SJCRH30 (cell line): ENCODE data around the gene ANK3. TPM values are rescaled to one million over a fixed set of nuclear protein-coding genes. Genes with fewer than 3 reads are reported as not detected.

Experiments used
- DNase-seq, 2 experiments: peaks; one replicate each; pipeline ENCODE4 v3.0.0-alpha.2; 2015 to 2020
- H3K27ac ChIP-seq: fragments of 250-450 bp; sonication (Bioruptor Pico); 2 replicates; pipeline ENCODE4 v1.5.1; 2020; ENCODE audit warnings: mild to moderate bottlenecking, moderate library complexity
- H3K27me3 ChIP-seq: fragments of 250-450 bp; sonication (Bioruptor Pico); 2 replicates; pipeline ENCODE4 v1.5.1; 2020; ENCODE audit warnings: mild to moderate bottlenecking, moderate library complexity
- H3K36me3 ChIP-seq: fragments of 250-450 bp; sonication (Bioruptor Pico); 2 replicates; pipeline ENCODE4 v1.5.1; 2020; ENCODE audit warnings: mild to moderate bottlenecking, moderate library complexity
- H3K4me1 ChIP-seq: fragments of 250-450 bp; sonication (Bioruptor Pico); 2 replicates; pipeline ENCODE4 v1.5.1; 2020; ENCODE audit warnings: mild to moderate bottlenecking, moderate library complexity
- H3K4me3 ChIP-seq: fragments of 250-450 bp; sonication (Bioruptor Pico); 2 replicates; pipeline ENCODE4 v1.5.1; 2020; ENCODE audit warnings: mild to moderate bottlenecking, moderate library complexity
- H3K9me3 ChIP-seq: fragments of 250-450 bp; sonication (Bioruptor Pico); replicated peaks from 2 replicates; pipeline ENCODE4 v1.5.1; 2020; ENCODE audit warnings: mild to moderate bottlenecking, moderate library complexity
- total RNA-seq: library from RNA; depleted of rRNA; stranded (reverse); fragments of >200 nt; shearing (Covaris generic); gene quantifications from 2 replicates; pipeline ENCODE4 v1.2.3, GENCODE V29; 2014

ANK3 gene
- total RNA-seq, 1 experiment from 2014 or later: 2.5 TPM

GRCh38 chr10:60334991-60335390, 54.7 kb downstream of the ANK3 start:
- DNase-seq: no peak
- Histone ChIP-seq H3K27ac (no peak overlapping the region), H3K4me1 (no peaks in the 10 kb centered on the region), H3K36me3 (no peaks in the 10 kb centered on the region), H3K9me3 (no peaks in the 10 kb centered on the region), H3K4me3 (no peak overlapping the region), H3K27me3 (no peaks in the 10 kb centered on the region)

GRCh38 chr10:60332371-60332770, 57.3 kb downstream of the ANK3 start:
- Histone ChIP-seq H3K4me3 (no peak overlapping the region), H3K9me3 (no peaks in the 10 kb centered on the region), H3K4me1 (no peaks in the 10 kb centered on the region), H3K27me3 (no peaks in the 10 kb centered on the region), H3K36me3 (no peaks in the 10 kb centered on the region), H3K27ac (no peak overlapping the region)
- DNase-seq: no peak

GRCh38 chr10:60331886-60332285, 57.8 kb downstream of the ANK3 start:
- H3K27ac ChIP-seq: no peak overlapping the region
- no peak overlapping the region for H3K4me3 ChIP-seq
- no peaks in the 10 kb centered on the region for H3K9me3 ChIP-seq

GRCh38 chr10:60323162-60323561, 66.5 kb downstream of the ANK3 start:
- no peaks in the 10 kb centered on the region for H3K27me3 ChIP-seq
- no peaks in the 10 kb centered on the region for H3K9me3 ChIP-seq
- no peak overlapping the region for H3K27ac ChIP-seq
- no peak overlapping the region for H3K4me3 ChIP-seq
- H3K36me3 ChIP-seq: no peaks in the 10 kb centered on the region
- no peak for DNase-seq
- H3K4me1 ChIP-seq: no peaks in the 10 kb centered on the region

More at GRCh38 chr10:60331886-60332285, 57.8 kb downstream of the ANK3 start:
- DNase-seq: no peak
- H3K36me3 ChIP-seq: no peaks in the 10 kb centered on the region
- no peaks in the 10 kb centered on the region for H3K27me3 ChIP-seq
- no peaks in the 10 kb centered on the region for H3K4me1 ChIP-seq

- H3K27me3 ChIP-seq: no peaks in the 10 kb centered on the region
- H3K36me3 ChIP-seq: no peaks in the 10 kb centered on the region
- no peak overlapping the region for H3K27ac ChIP-seq
- H3K9me3 ChIP-seq: no peaks in the 10 kb centered on the region
- H3K4me3 ChIP-seq: no peak overlapping the region
- DNase-seq: no peak
- no peaks in the 10 kb centered on the region for H3K4me1 ChIP-seq
Measured at GRCh38 chr10:60320666-60321065, 69.0 kb downstream of the ANK3 start.

GRCh38 chr10:60316029-60316428, 73.6 kb downstream of the ANK3 start:
- no peaks in the 10 kb centered on the region for H3K36me3 ChIP-seq
- H3K4me1 ChIP-seq: peaks cover 6% of the 10 kb centered on the region; the same call in 1 of the 2 replicates
- H3K9me3 ChIP-seq: no peaks in the 10 kb centered on the region
- DNase-seq: no peak
- no peak overlapping the region for H3K27ac ChIP-seq
- H3K4me3 ChIP-seq: no peak overlapping the region
- H3K27me3 ChIP-seq: no peaks in the 10 kb centered on the region

GRCh38 chr10:60315311-60315710, 74.4 kb downstream of the ANK3 start:
- no peak for DNase-seq
- Histone ChIP-seq H3K4me3 (no peak overlapping the region), H3K4me1 (peaks cover 6% of the 10 kb centered on the region; the same call in 1 of the 2 replicates), H3K27me3 (no peaks in the 10 kb centered on the region), H3K36me3 (no peaks in the 10 kb centered on the region), H3K9me3 (no peaks in the 10 kb centered on the region), H3K27ac (no peak overlapping the region)

GRCh38 chr10:60314069-60314940, 75.4 kb downstream of the ANK3 start:
- peak in 1 of 2 experiments; percentile 22 for DNase-seq
- Histone ChIP-seq H3K27ac (no peak overlapping the region), H3K9me3 (no peaks in the 10 kb centered on the region), H3K4me3 (no peak overlapping the region), H3K4me1 (peaks cover 6% of the 10 kb centered on the region; the same call in 1 of the 2 replicates), H3K36me3 (no peaks in the 10 kb centered on the region), H3K27me3 (no peaks in the 10 kb centered on the region)

GRCh38 chr10:60313589-60313952, 76.1 kb downstream of the ANK3 start:
- Histone ChIP-seq H3K9me3 (no peaks in the 10 kb centered on the region), H3K36me3 (no peaks in the 10 kb centered on the region), H3K4me3 (no peak overlapping the region), H3K27ac (no peak overlapping the region), H3K27me3 (no peaks in the 10 kb centered on the region), H3K4me1 (peaks cover 6% of the 10 kb centered on the region; the same call in 1 of the 2 replicates)
- DNase-seq: no peak

GRCh38 chr10:60312818-60313588, 76.7 kb downstream of the ANK3 start:
- no peaks in the 10 kb centered on the region for H3K36me3 ChIP-seq
- DNase-seq: no peak
- H3K27ac ChIP-seq: no peak overlapping the region
- no peaks in the 10 kb centered on the region for H3K9me3 ChIP-seq
- peaks cover 6% of the 10 kb centered on the region; the same call in 1 of the 2 replicates for H3K4me1 ChIP-seq
- no peak overlapping the region for H3K4me3 ChIP-seq
- no peaks in the 10 kb centered on the region for H3K27me3 ChIP-seq

- no peak overlapping the region for H3K27ac ChIP-seq
- H3K4me3 ChIP-seq: no peak overlapping the region
- H3K4me1 ChIP-seq: peaks cover 6% of the 10 kb centered on the region; the same call in 1 of the 2 replicates
- no peaks in the 10 kb centered on the region for H3K27me3 ChIP-seq
- no peaks in the 10 kb centered on the region for H3K9me3 ChIP-seq
- H3K36me3 ChIP-seq: no peaks in the 10 kb centered on the region
- no peak for DNase-seq
Measured at GRCh38 chr10:60311821-60312220, 77.9 kb downstream of the ANK3 start.

- Histone ChIP-seq H3K27me3 (no peaks in the 10 kb centered on the region), H3K27ac (no peak overlapping the region), H3K9me3 (no peaks in the 10 kb centered on the region), H3K4me1 (peaks cover 6% of the 10 kb centered on the region; the same call in 1 of the 2 replicates), H3K36me3 (no peaks in the 10 kb centered on the region), H3K4me3 (no peak overlapping the region)
- no peak for DNase-seq
Measured at GRCh38 chr10:60310740-60311139, 78.9 kb downstream of the ANK3 start.

- Histone ChIP-seq H3K27ac (no peak overlapping the region), H3K9me3 (no peaks in the 10 kb centered on the region)
Measured at GRCh38 chr10:60309891-60310290, 79.8 kb downstream of the ANK3 start.

GRCh38 chr10:60309371-60309770, 80.3 kb downstream of the ANK3 start:
- no peak overlapping the region for H3K27ac ChIP-seq
- peaks cover 4% of the 10 kb centered on the region; the same call in 1 of the 2 replicates for H3K4me1 ChIP-seq
- no peaks in the 10 kb centered on the region for H3K36me3 ChIP-seq
- no peaks in the 10 kb centered on the region for H3K9me3 ChIP-seq
- H3K27me3 ChIP-seq: no peaks in the 10 kb centered on the region
- DNase-seq: no peak
- H3K4me3 ChIP-seq: no peak overlapping the region

More at GRCh38 chr10:60309891-60310290, 79.8 kb downstream of the ANK3 start:
- H3K27me3 ChIP-seq: no peaks in the 10 kb centered on the region
- H3K36me3 ChIP-seq: no peaks in the 10 kb centered on the region
- DNase-seq: no peak
- no peak overlapping the region for H3K4me3 ChIP-seq
- H3K4me1 ChIP-seq: peaks cover 6% of the 10 kb centered on the region; the same call in 1 of the 2 replicates

- Histone ChIP-seq H3K27me3 (no peaks in the 10 kb centered on the region), H3K27ac (no peak overlapping the region), H3K9me3 (no peaks in the 10 kb centered on the region), H3K4me1 (no peaks in the 10 kb centered on the region), H3K36me3 (no peaks in the 10 kb centered on the region), H3K4me3 (no peak overlapping the region)
- no peak for DNase-seq
Measured at GRCh38 chr10:60305380-60305892, 84.2 kb downstream of the ANK3 start.
